GM12891 (cell line): Measurements from ENCODE around the gene CTNNA2.

Source experiments
- PAX5 ChIP-seq: IDR thresholded peaks from 2 replicates; pipeline ENCODE4 v1.6.1; 2011; ENCODE audit warnings: low read length, moderate library complexity, mild to moderate bottlenecking; ENCODE audit not compliant: insufficient read depth, severe bottlenecking
- POLR2A ChIP-seq: IDR thresholded peaks from 2 replicates; pipeline ENCODE4 v1.6.1; 2011; ENCODE audit warnings: low read depth, low read length, control low read depth
- POLR2AphosphoS5 ChIP-seq: IDR thresholded peaks from 2 replicates; pipeline ENCODE4 v1.6.1; 2011; ENCODE audit warnings: low read depth, low read length, control low read depth
- POU2F2 ChIP-seq: IDR thresholded peaks from 2 replicates; pipeline ENCODE4 v1.6.1; 2011; ENCODE audit warnings: low read depth, mild to moderate bottlenecking, control low read depth, low read length, moderate library complexity
- SPI1 ChIP-seq: IDR thresholded peaks from 2 replicates; pipeline ENCODE4 v1.6.1; 2011; ENCODE audit warnings: low read depth, low read length, control low read depth
- TAF1 ChIP-seq: IDR thresholded peaks from 2 replicates; pipeline ENCODE4 v1.6.1; 2011; ENCODE audit warnings: low read depth, low read length, control low read depth

DNA sequence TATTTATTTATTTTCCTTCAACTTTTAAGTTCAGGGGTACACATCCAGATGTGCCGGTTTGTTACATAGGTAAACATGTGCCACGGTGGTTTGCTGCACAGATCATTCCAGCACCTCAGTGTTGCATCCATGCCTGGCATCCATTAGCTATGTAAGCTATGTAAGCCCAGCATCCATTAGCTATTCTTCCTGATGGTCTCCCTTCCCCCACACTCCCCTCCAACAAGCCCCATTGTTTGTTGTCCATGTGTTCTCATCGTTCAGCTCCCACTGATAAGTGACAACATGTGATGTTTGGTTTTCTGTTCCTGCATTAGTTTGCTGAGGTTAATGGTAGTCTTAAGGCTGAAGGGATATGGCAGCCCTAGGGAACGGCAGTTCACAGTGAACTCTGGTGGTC lies 203.4 kb downstream of the CTNNA2 start:
- TF ChIP-seq POLR2A (no peak), SPI1 (no peak), POLR2AphosphoS5 (no peak), POU2F2 (no peak), TAF1 (no peak), PAX5 (no peak)
